HAP-1 (cell line): ENCODE results near the gene DDIT4L.
"Not testable (repeated sequence)": the region's sequence is repeated elsewhere in the genome, so short reads cannot be mapped to it uniquely, and the experiment has no call there.

Experiments
- DNase-seq, 2 experiments: peaks; one replicate each; pipeline ENCODE4 v3.0.0-alpha.2; 2016 to 2020; ENCODE audit warnings: low spot score in 2 of 2
- H3K27me3 ChIP-seq: fragments of 250-450 bp; sonication (Bioruptor Pico); 2 replicates; pipeline ENCODE4 v1.5.1; 2020; ENCODE audit warnings: low read depth, mild to moderate bottlenecking, moderate library complexity
- H3K36me3 ChIP-seq: fragments of 250-450 bp; sonication (Bioruptor Pico); replicated peaks from 2 replicates; pipeline ENCODE4 v1.5.1; 2020; ENCODE audit warnings: mild to moderate bottlenecking
- H3K4me1 ChIP-seq: fragments of 250-450 bp; sonication (Bioruptor Pico); 2 replicates; pipeline ENCODE4 v1.5.1; 2020; ENCODE audit warnings: mild to moderate bottlenecking
- H3K4me3 ChIP-seq: fragments of 250-450 bp; sonication (Bioruptor Pico); 2 replicates; pipeline ENCODE4 v1.5.1; 2020; ENCODE audit warnings: mild to moderate bottlenecking, moderate library complexity
- H3K9me3 ChIP-seq: fragments of 250-450 bp; sonication (Bioruptor Pico); 2 replicates; pipeline ENCODE4 v1.5.1; 2020; ENCODE audit warnings: mild to moderate bottlenecking, moderate library complexity
- in situ Hi-C: fragments of 300-500 bp; cut with MboI; formaldehyde crosslinking; loops from 3 replicates; pipeline ENCODE4 v1.14.3; 2020; ENCODE audit warnings: low sequenced_read_pairs, inconsistent platforms, mixed read lengths

DDIT4L gene, protein sequence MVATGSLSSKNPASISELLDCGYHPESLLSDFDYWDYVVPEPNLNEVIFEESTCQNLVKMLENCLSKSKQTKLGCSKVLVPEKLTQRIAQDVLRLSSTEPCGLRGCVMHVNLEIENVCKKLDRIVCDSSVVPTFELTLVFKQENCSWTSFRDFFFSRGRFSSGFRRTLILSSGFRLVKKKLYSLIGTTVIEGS

DNA sequence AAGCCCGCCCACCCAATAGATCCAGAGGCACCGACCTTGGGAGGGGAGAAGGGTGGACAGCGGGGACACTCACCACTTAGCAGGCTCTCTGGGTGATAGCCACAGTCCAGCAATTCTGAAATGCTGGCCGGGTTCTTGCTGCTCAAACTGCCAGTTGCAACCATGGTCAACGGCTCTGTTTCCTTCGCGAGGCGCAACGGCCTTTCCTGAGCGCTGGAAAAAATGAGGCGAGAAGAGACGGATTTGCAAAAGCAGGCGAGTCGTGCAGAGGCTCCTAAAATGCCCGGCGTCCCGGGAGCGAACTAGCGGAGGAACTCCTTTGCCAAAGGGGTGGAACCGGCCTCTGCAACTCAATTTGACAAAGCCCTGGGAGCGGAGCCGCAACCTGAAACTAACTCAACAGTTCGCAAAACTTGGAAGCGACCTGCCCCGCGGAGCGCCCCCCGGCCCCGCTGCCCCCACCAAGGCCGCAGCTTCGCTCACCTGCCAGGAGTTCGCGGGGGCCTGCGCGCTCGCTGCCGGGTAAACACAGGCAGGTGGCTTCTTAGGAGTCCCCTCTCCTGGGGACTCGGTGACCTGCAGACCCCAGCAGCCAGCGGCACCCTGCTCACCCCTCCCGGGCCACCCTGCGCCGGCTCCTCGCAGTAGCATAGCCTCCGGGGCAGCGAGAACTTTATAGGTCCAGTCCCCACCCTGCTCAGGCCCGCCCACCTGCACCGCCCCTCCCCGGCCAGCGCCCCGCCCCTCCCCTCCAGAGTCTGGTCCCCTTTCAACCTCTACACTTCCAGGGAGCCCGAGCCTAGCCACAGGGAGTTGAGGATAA, at the start of gene DDIT4L:
Gene DDIT4L, minus strand, starts transcription at position 649 of the 823 bp plus-strand sequence. Its CDS starts 485 bp downstream, at position 164.
- Histone ChIP-seq H3K4me3 (peak within 1 kb of the TSS; percentile 48), H3K4me1 (peaks cover 22% of the 10 kb centered on the region), H3K36me3 (peaks cover 2% of the 10 kb centered on the region; the same call in 1 of the 2 replicates), H3K27me3 (no peaks in the 10 kb centered on the region), H3K9me3 (no peaks in the 10 kb centered on the region)
- DNase-seq = peak; percentile 45 to 84
- in situ Hi-C loops = no loop called here

- Histone ChIP-seq H3K27me3 (no peaks in the 10 kb centered on the region), H3K9me3 (no peaks in the 10 kb centered on the region), H3K36me3 (no peaks in the 10 kb centered on the region), H3K4me3 (no peak overlapping the region), H3K4me1 (no peaks in the 10 kb centered on the region)
- DNase-seq = no peak
- in situ Hi-C loops = no loop called here
These were observed 49.7 kb upstream of the DDIT4L start for GRCh38 chr4:100240008-100240407.

DNA sequence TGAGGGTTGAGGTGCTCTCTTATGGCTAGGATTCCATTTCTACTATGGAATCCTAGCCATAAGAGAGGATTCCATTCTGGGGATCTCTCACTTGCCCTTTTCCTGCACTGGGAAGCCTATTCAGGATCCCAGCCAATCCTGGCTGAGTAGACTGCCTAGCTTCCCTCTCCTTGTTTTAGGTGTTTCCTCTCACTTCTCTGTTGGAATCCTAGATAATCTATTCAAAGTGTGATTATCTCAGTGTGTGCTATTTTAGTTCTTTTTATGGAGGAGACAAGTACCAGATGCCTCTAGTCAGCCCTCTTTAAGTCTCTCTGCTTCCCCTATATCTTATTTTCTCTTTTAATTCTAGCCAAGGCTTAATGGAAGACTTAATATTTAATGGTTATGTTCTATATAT, 34.5 kb upstream of the DDIT4L start:
- in situ Hi-C loops = no loop called here
- peaks cover 3% of the 10 kb centered on the region; the same call in 1 of the 2 replicates for H3K9me3 ChIP-seq

DNA sequence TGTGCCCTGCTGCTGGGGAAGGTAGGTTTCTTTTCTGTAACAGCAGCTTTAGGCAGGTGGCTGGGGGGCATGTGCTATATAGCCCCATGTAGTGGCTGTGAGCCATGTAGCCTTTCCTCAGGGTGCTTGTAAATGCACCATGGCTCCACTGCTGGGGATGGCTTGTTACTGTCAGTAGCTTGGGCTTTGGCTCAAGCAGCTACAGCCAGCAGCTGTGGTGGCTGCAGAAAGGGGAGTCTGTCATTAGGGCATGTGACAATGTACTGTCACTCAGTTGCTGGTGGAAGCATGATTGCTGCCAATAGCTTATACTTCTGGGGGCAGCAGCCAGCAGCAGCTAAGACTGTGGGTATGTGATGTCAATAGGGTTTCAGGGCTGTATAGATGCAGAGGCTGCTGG, 33.9 kb upstream of the DDIT4L start:
- H3K4me3 ChIP-seq = no peak overlapping the region
- H3K27me3 ChIP-seq = no peaks in the 10 kb centered on the region
- no peaks in the 10 kb centered on the region; the same call in 1 of the 2 replicates for H3K9me3 ChIP-seq
- no peaks in the 10 kb centered on the region for H3K36me3 ChIP-seq
- H3K4me1 ChIP-seq = no peaks in the 10 kb centered on the region
- in situ Hi-C loops = no loop called here
- DNase-seq = no peak

More for the DNA sequence above, 34.5 kb upstream of the DDIT4L start:
- no peaks in the 10 kb centered on the region for H3K27me3 ChIP-seq
- no peaks in the 10 kb centered on the region for H3K4me1 ChIP-seq
- no peak overlapping the region for H3K4me3 ChIP-seq
- DNase-seq = no peak
- no peaks in the 10 kb centered on the region for H3K36me3 ChIP-seq

GRCh38 chr4:100208964-100209363, 18.7 kb upstream of the DDIT4L start:
- Histone ChIP-seq H3K9me3 (no peaks in the 10 kb centered on the region), H3K27me3 (no peaks in the 10 kb centered on the region), H3K4me3 (no peak overlapping the region), H3K36me3 (no peaks in the 10 kb centered on the region), H3K4me1 (no peaks in the 10 kb centered on the region)
- in situ Hi-C loops = no loop called here
- no peak for DNase-seq

- Histone ChIP-seq H3K4me3 (no peak overlapping the region), H3K9me3 (no peaks in the 10 kb centered on the region), H3K27me3 (no peaks in the 10 kb centered on the region), H3K4me1 (peaks cover 5% of the 10 kb centered on the region), H3K36me3 (no peaks in the 10 kb centered on the region)
- no peak for DNase-seq
- in situ Hi-C loops = no loop called here
These were observed 18.2 kb upstream of the DDIT4L start for GRCh38 chr4:100208459-100208858.

- in situ Hi-C loops = no loop called here
- no peak overlapping the region for H3K4me3 ChIP-seq
- no peak for DNase-seq
- no peaks in the 10 kb centered on the region for H3K9me3 ChIP-seq
- H3K36me3 ChIP-seq = no peaks in the 10 kb centered on the region
- no peaks in the 10 kb centered on the region for H3K27me3 ChIP-seq
- peaks cover 9% of the 10 kb centered on the region for H3K4me1 ChIP-seq
These were observed 16.6 kb upstream of the DDIT4L start for GRCh38 chr4:100206850-100207249.

- Histone ChIP-seq H3K36me3 (no peaks in the 10 kb centered on the region), H3K9me3 (no peaks in the 10 kb centered on the region), H3K4me1 (peaks cover under 1% of the 10 kb centered on the region; the same call in 1 of the 2 replicates), H3K4me3 (no peak overlapping the region), H3K27me3 (no peaks in the 10 kb centered on the region)
- no peak for DNase-seq
- in situ Hi-C loops = no loop called here
These were observed 7.8 kb upstream of the DDIT4L start for GRCh38 chr4:100198061-100198460.

DNA sequence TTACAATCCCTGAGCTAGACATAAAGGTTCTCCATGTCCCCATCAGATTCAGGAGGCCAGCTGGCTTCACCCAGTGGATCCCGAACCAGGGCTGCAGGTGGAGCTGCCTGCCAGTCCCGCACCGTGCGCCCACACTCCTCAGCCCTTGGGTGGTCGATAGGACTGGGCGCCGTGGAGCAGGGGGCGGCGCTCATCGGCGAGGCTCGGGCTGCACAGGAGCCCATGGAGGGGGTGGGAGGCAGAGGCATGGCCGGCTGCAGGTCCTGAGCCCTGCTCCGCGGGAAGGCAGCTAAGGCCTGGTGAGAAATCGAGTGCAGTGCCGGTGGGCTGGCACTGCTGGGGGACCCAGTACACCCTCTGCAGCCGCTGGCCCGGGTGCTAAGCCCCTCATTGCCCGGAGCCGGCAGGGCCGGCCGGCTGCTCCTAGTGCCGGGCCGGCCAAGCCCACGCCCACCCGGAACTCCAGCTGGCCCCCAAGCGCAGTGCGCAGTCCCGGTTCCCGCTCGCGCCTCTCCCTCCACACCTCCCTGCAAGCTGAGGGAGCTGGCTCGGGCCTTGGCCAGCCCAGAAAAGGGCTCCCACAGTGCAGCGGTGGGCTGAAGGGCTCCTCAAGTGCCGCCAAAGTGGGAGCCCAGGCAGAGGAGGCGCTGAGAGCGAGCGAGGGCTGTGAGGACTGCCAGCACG, 6.3 kb upstream of the DDIT4L start:
- H3K9me3 ChIP-seq, H3K36me3 ChIP-seq, H3K4me3 ChIP-seq, H3K27me3 ChIP-seq, in situ Hi-C loops, H3K4me1 ChIP-seq, DNase-seq: not testable (repeated sequence)

DNA sequence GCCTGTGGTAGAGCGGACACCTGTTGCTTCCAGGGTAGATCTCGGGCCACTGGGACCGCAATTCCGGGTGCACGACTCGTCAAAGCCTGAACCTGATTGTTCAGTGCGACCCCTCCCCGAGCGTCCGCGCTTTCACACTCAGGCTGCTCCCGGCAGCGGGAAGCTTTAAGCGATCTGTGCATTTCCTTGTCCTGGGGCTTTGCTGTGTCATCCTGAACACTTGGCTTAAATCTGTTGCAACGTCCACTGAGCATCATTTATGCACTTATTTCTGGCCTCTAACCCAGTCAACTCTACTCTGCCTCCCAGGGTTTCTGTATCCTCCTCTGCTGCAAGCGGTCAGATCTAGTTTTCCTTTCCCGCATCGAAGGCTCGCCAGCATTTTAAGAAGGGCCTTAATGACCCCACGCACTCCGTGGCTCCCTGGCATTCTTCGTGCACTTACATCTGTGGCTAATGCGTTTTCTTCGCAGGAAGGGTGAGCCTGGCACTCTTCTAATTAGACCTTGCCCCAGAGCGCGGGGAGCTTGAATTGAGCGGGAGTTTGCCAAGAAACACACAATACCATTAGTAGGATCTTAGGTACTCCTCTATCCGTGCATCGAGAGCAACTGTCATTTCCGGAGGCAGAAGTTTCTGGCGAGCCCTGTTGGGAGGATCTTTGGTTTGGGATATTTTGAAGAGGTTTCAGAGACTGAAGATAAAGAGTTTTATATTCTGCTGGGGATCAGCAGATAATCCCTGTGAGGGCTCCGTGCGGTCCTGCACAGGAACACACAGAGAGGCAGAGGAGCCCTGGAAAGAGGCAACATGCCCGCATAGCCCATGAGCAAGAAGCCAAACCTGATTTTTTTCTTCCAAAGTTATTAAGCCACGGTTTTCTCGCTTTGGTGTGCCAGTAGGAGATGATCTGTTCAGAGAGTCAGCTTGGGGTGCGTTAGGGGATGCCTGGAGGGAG, 654 bp upstream of the DDIT4L start:
- no peak for DNase-seq

DNA sequence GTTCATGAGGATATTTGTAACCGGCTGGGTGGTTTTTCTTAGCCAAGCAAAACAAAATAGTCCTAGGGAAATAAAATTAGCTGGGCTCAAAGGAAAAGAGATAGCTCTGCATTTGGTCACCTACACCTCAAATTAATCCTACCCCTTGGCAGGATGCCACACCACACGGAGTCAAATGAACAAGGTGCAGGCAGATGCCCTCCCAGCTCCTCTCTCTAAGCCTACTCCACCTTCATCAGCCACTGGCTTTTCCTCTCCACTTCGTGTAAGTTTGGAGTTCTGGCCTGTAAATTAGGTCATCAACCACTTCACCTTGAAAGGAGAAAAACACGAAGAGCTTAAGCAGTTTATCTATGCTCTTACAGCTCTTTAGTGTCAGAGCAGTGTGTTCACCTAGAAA, 1.4 kb downstream of the DDIT4L start:
- H3K36me3 ChIP-seq = peaks cover 2% of the 10 kb centered on the region; the same call in 1 of the 2 replicates
- in situ Hi-C loops = no loop called here
- peaks cover 22% of the 10 kb centered on the region for H3K4me1 ChIP-seq
- peak in 1 of 2 experiments; percentile 53 for DNase-seq
- peak overlapping the region; percentile 48 for H3K4me3 ChIP-seq
- no peaks in the 10 kb centered on the region for H3K9me3 ChIP-seq
- H3K27me3 ChIP-seq = no peaks in the 10 kb centered on the region

More for the DNA sequence above, 654 bp upstream of the DDIT4L start:
- H3K36me3 ChIP-seq = peaks cover 2% of the 10 kb centered on the region; the same call in 1 of the 2 replicates
- in situ Hi-C loops = no loop called here
- H3K4me3 ChIP-seq = peak overlapping the region; percentile 48
- H3K27me3 ChIP-seq = no peaks in the 10 kb centered on the region
- no peaks in the 10 kb centered on the region for H3K9me3 ChIP-seq
- peaks cover 19% of the 10 kb centered on the region for H3K4me1 ChIP-seq

GRCh38 chr4:100187781-100188180, 2.5 kb downstream of the DDIT4L start:
- peaks cover 22% of the 10 kb centered on the region for H3K4me1 ChIP-seq
- no peak for DNase-seq
- in situ Hi-C loops = no loop called here
- H3K36me3 ChIP-seq = peaks cover 2% of the 10 kb centered on the region; the same call in 1 of the 2 replicates
- no peak overlapping the region for H3K4me3 ChIP-seq
- H3K9me3 ChIP-seq = no peaks in the 10 kb centered on the region
- no peaks in the 10 kb centered on the region for H3K27me3 ChIP-seq

GRCh38 chr4:100184787-100185186, 5.5 kb downstream of the DDIT4L start:
- no peaks in the 10 kb centered on the region for H3K27me3 ChIP-seq
- in situ Hi-C loops = no loop called here
- H3K36me3 ChIP-seq = peaks cover 2% of the 10 kb centered on the region; the same call in 1 of the 2 replicates
- H3K4me3 ChIP-seq = no peak overlapping the region
- H3K9me3 ChIP-seq = no peaks in the 10 kb centered on the region
- no peak for DNase-seq
- H3K4me1 ChIP-seq = peaks cover 22% of the 10 kb centered on the region
